Body of pancreas (tissue), 4 donors: ENCODE results near the gene DSE.

ENCODE experiments used
- POLR2A ChIP-seq, 3 donors: fragments of 450-650 bp; IDR thresholded peaks; one replicate each; pipeline ENCODE4 v1.6.1; 2016; ENCODE audit warnings: antibody characterized with exemption in 3 of 3, mild to moderate bottlenecking in 2 of 3
- TF ChIP-seq, protein P1 (sequence below), 7 experiments: fragments of 450-650 bp in 4 of 7; fragments of 200-600 bp in 3 of 7; sonication (generic) in 3 of 7; IDR thresholded peaks; one replicate each; pipeline ENCODE4 v1.5.1; 2016 to 2019; ENCODE audit warnings: antibody characterized with exemption in 7 of 7

DNA sequence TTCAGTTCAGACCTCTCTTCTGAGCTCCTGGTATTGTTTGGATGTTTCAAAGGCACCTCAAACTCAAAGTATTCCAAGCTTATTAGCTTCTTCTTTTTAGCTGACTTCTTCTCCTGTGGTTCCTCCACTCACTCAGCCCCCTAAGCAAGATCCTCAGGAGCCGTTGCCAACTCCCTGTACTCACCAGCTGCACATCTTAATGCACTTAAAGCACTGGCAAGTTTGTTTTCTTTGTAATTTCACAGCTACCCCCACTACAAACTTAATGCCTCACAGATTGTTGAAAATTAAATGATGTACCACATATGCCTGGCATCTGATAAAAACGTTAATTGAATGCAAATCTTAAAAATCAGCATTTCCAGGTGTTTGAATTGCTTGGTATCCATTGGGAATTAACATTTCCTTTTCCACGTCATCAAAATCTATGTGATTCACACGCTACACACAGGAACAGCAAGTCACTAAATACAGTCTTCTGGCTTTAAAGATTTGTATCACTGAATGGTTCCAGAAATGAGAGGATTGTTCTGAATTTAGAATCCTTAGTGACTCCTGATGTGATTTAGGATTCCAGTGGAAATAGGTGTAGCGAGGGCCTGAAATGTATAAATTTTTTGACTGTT, 114.9 kb downstream of the DSE start:
- TF ChIP-seq, protein P1, sequence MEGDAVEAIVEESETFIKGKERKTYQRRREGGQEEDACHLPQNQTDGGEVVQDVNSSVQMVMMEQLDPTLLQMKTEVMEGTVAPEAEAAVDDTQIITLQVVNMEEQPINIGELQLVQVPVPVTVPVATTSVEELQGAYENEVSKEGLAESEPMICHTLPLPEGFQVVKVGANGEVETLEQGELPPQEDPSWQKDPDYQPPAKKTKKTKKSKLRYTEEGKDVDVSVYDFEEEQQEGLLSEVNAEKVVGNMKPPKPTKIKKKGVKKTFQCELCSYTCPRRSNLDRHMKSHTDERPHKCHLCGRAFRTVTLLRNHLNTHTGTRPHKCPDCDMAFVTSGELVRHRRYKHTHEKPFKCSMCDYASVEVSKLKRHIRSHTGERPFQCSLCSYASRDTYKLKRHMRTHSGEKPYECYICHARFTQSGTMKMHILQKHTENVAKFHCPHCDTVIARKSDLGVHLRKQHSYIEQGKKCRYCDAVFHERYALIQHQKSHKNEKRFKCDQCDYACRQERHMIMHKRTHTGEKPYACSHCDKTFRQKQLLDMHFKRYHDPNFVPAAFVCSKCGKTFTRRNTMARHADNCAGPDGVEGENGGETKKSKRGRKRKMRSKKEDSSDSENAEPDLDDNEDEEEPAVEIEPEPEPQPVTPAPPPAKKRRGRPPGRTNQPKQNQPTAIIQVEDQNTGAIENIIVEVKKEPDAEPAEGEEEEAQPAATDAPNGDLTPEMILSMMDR (IDR thresholded peaks at IDR 0.05) = no peak
- no peak for TF ChIP-seq POLR2A (IDR thresholded peaks at IDR 0.05)
